AG04450 (cell line): ENCODE measurements around the gene PRKAG2. TPM values are rescaled to one million over a fixed set of nuclear protein-coding genes. Genes with fewer than 3 reads are reported as not detected.
A peak's percentile ranks its signal among the peaks of the same experiment; 100 is the strongest.

Experiments used
- CTCF ChIA-PET: fragments of 300-600, 350-600 bp; formaldehyde crosslinking; extraction: SDS; loops from one replicate; lab custom pipeline; 2022; ENCODE audit warnings: antibody characterized with exemption, inconsistent platforms; lab: Charles Lee
- POLR2A ChIA-PET: fragments of 350-600 bp; formaldehyde crosslinking; extraction: SDS; loops from one replicate; lab custom pipeline; 2021; ENCODE audit warnings: antibody characterized with exemption, inconsistent platforms; lab: Yijun Ruan, JAX
- DNase-seq: peaks from one replicate; pipeline ENCODE4 v3.0.0-alpha.2; 2011; ENCODE audit warnings: low read depth, low spot score
- H3K27ac ChIP-seq: one replicate; pipeline ENCODE4 v1.5.1; 2012; ENCODE audit warnings: low read depth, low read length, control low read depth
- H3K27me3 ChIP-seq: one replicate; pipeline ENCODE4 v1.6.0; 2012; ENCODE audit warnings: low read length; ENCODE audit not compliant: control insufficient read depth, insufficient read depth
- H3K4me3 ChIP-seq: 2 replicates; pipeline ENCODE4 v1.5.1; 2011; ENCODE audit warnings: mild to moderate bottlenecking, low read depth, low read length, control low read depth
- H3K9me3 ChIP-seq: 2 replicates; pipeline ENCODE4 v1.5.1; 2012; ENCODE audit warnings: low read length; ENCODE audit not compliant: control insufficient read depth, insufficient read depth
- polyA plus RNA-seq: library from polyadenylated mRNA; depleted of rRNA; stranded (reverse); fragments of >200 nt; gene quantifications from 2 replicates; pipeline ENCODE4 v1.2.3, GENCODE V29; 2011
- TF ChIP-seq, protein P1 (sequence below): IDR thresholded peaks from 2 replicates; pipeline ENCODE4 v1.5.1; 2011; ENCODE audit warnings: low read depth, low read length, control low read depth, inconsistent platforms

Gene PRKAG2
- polyA plus RNA-seq, 1 experiment, result 45.0 TPM

DNA sequence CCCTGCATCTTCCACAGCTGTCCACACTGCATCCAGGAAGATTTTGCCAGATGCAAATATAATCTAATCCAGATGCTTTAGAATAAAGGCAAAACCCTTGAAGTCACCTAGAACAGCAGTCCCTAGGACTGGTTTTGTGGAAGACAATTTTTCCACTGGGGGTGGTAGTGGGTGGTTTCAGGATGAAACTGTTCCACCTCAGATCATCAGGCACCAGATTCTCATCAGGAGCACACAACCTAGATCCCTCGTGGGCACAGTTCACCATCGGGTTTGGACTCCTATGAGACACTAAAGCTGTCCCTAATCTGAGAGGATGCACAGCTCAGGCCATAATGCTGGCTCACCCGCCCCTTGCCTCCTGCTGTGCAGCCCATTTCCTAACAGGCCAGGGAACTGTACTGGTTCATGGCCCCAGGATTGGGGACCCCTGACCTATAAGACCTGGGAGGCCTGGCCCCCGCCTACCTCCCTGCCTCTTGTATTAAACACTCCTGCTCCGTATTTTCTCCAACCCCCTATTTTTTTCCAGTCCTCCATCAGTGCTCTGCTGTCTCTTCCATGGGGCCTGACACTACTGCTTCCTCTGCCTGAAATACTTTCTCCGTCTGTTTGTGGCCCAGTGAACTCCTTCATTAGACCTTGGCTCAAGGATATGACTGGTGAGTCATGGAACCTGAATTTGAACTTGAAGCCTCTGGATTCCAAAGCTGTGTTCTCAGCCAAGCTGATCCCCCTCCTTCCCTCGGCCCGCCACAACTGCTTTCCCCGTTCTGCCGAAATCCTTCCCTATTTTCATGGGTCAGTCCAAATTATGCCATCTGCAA lies 277.3 kb downstream of the PRKAG2 start:
- no peaks in the 10 kb centered on the region for H3K27me3 ChIP-seq
- H3K27ac ChIP-seq, result peak overlapping the region; percentile 96
- ChIA-PET CTCF (interaction anchor here (0.7 to 2.5 kb wide), 6 partner anchors 20 to 159 kb away, joined by 3 to 8 read pairs (median 3); no protein-coding TSS in a partner anchor), POLR2A (interaction anchor here (0.7 to 1.4 kb wide), 8 partner anchors 12 to 144 kb away, joined by 3 to 6 read pairs (median 3); partner anchors contain the start of gene RHEB)
- TF ChIP-seq, protein P1, sequence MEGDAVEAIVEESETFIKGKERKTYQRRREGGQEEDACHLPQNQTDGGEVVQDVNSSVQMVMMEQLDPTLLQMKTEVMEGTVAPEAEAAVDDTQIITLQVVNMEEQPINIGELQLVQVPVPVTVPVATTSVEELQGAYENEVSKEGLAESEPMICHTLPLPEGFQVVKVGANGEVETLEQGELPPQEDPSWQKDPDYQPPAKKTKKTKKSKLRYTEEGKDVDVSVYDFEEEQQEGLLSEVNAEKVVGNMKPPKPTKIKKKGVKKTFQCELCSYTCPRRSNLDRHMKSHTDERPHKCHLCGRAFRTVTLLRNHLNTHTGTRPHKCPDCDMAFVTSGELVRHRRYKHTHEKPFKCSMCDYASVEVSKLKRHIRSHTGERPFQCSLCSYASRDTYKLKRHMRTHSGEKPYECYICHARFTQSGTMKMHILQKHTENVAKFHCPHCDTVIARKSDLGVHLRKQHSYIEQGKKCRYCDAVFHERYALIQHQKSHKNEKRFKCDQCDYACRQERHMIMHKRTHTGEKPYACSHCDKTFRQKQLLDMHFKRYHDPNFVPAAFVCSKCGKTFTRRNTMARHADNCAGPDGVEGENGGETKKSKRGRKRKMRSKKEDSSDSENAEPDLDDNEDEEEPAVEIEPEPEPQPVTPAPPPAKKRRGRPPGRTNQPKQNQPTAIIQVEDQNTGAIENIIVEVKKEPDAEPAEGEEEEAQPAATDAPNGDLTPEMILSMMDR, result no peak
- H3K9me3 ChIP-seq, result no peaks in the 10 kb centered on the region
- H3K4me3 ChIP-seq, result peak overlapping the region; percentile 25; the same call in 1 of the 2 replicates
- peak; percentile 85 for DNase-seq

- H3K9me3 ChIP-seq, result no peaks in the 10 kb centered on the region
- peak; percentile 73 for DNase-seq
- no peaks in the 10 kb centered on the region for H3K27me3 ChIP-seq
- no peak overlapping the region for H3K4me3 ChIP-seq
- POLR2A ChIA-PET, result interaction anchor here (0.7 to 1.2 kb wide), 4 partner anchors 34 to 160 kb away, joined by 3 to 7 read pairs (median 3); no protein-coding TSS in a partner anchor
- TF ChIP-seq, protein P1, result no peak
- CTCF ChIA-PET, result no interaction called here
- peak overlapping the region; percentile 60 for H3K27ac ChIP-seq
These were observed 279.1 kb downstream of the PRKAG2 start for GRCh38 chr7:151597541-151598444.

DNA sequence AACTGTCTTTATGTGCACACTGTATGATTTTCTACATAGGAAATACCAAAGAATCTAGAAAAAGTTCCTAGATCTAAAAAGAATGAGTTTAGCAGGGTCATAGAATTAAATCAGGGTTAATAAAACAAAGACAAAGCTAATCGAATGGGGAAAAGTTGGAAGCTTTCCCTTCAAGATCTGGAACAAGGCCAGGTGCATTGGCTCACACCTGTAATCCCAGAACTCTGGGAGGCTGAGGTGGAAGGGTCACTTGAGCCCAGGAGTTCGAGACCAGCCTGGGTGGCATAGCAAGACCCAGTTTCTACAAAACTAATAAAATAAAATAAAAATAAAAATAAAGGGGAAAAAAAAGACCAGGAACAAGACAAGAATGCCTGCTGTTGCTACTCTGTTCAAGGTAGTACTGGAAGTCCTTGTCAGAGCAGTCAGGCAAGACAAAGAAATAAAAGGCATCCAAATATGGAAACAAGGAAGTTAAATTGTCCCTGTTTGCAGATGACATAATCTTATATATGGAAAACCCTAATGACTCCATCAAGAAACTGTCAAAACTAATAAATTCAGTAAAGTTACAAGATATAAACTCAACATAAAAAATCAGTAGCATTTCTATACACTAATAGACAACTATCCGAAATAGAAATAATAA lies 281.1 kb downstream of the PRKAG2 start:
- DNase-seq, result no peak
- Histone ChIP-seq H3K27ac (no peak overlapping the region), H3K27me3 (no peaks in the 10 kb centered on the region), H3K9me3 (no peaks in the 10 kb centered on the region), H3K4me3 (no peak overlapping the region)
- TF ChIP-seq, protein P1, result no peak
- POLR2A ChIA-PET, result no interaction called here
- CTCF ChIA-PET, result interaction anchor here (1.5 kb wide), 1 partner anchor 163 kb away, joined by 4 read pairs; no protein-coding TSS in a partner anchor

DNA sequence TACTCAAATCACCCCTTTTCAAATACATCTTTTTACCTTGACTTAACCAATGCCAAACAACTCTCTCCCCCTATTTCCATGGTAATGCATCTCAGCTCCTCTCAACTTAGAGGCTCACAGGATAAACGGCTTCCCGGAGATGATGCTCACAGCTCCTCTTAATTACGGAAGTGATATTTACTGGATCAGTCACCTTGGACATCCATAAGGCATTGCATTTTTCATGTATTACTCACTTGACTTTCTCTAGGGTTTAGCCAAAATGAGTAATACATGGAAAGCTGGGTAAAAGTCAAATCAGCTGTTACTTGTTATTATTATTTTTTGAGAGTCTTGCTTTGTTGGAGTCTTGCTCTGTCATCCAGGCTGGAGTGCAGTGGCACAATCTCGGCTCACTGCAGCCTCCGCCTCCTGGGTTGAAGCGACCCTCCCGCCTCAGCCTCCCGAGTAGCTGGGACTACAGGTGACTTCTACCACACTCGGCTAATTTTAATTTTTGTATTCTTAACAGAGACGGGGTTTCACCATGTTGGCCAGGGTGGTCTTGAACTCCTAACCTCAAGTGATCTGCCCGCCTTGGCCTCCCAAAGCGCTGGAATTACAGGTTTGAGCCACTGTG lies 283.9 kb downstream of the PRKAG2 start:
- Histone ChIP-seq H3K27ac (peak overlapping the region; percentile 88), H3K4me3 (no peak overlapping the region), H3K27me3 (no peaks in the 10 kb centered on the region), H3K9me3 (no peaks in the 10 kb centered on the region)
- peak; percentile 73 for DNase-seq
- TF ChIP-seq, protein P1, result no peak
- CTCF ChIA-PET, result interaction anchor here (1.1 to 1.4 kb wide), 2 partner anchors 27 to 161 kb away, joined by 3 read pairs; no protein-coding TSS in a partner anchor
- POLR2A ChIA-PET, result interaction anchor here (0.6 to 0.9 kb wide), 4 partner anchors 15 to 289 kb away, joined by 3 to 8 read pairs (median 4); no protein-coding TSS in a partner anchor
